Activated CD4-positive, CD25-positive, alpha-beta regulatory T cell treated with anti-CD3 and anti-CD28 coated beads, Interleukin-2, amount 50 U/mL, for 16 hours (primary cell): Measurements from ENCODE around the gene ASTN2.

Experiments
- DNase-seq: peaks from one replicate; pipeline ENCODE4 v3.0.0-alpha.2; 2020; ENCODE audit warnings: low read depth, low spot score

ASTN2 gene

GRCh38 chr9:117121316-117121715, 293.5 kb downstream of the ASTN2 start:
- no peak for DNase-seq

GRCh38 chr9:117120061-117120460, 294.8 kb downstream of the ASTN2 start:
- DNase-seq: no peak

DNA sequence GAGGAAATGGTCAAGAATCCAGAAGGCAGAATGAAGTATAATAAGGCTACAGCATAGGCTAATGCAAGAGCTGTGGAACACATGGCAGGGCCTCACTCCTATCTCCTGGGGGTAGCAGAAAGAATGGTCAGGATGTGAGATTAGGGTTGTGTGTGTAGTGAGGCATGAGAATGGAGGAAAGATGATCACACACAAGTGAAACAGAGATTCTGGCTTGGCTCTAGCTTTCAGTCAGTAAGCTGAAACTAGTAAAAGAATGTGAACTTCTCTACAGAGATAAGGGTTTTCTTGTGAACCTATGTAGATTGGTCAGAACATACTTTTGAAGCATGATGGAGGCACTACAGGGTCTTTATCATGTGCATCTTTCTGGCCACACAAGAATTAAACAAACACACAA, 298.8 kb downstream of the ASTN2 start:
- no peak for DNase-seq

GRCh38 chr9:117114768-117115167, 300.1 kb downstream of the ASTN2 start:
- no peak for DNase-seq

DNA sequence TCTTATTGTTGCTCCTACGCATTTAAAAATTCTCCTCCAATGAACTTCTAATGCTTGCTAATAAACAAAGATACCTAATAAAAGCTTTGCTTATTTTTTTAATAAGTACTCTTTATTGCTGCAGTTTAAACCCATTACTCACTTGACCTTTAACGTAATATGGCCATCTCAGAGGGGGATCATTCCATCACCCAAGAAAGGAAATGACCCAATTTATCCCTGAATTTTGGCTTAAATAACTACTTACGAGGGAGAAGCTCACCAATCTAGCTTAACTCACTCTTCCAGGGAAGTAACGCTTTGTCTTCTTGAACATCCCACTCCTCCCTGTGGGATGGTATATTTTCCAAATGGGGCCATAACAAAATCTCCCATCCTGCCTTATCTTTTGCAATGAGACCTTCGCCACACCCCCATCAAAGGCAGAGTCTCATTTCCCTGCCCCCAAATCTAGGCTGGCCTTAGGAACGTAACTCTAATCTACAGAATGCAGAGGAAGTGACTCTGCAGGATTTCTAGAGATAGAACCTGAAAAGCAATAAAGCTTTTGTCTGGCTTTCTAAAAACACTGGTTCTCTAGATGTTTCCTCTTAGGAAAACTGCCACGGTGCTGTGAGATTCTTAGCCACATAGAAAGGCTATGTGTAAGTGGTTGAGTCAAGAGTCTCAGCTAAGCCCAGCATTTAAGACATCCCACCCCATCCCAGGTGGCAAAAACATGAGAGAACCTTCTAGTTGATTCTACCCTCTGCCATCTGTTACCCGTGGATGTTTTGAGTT, 310.0 kb downstream of the ASTN2 start:
- no peak for DNase-seq

DNA sequence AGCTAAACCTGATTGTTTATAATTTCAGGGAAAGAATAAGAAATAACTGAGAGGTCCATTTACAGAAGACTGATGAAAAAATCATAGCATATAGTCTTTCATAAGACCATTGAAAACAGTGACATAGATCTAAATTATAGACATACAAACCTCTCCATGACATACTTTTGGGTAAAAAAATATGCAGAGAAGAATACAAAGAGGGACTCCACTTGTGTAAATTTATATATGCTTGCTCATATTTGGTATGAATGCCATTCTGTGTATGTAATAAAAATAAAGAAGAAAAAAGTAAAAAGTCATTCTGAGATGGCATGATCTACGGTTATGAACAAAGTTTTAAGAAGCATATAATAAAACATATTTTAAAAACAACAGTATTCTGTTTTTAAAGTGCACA, 310.7 kb downstream of the ASTN2 start:
- DNase-seq: no peak

GRCh38 chr9:117103438-117104110, 311.3 kb downstream of the ASTN2 start:
- no peak for DNase-seq

DNA sequence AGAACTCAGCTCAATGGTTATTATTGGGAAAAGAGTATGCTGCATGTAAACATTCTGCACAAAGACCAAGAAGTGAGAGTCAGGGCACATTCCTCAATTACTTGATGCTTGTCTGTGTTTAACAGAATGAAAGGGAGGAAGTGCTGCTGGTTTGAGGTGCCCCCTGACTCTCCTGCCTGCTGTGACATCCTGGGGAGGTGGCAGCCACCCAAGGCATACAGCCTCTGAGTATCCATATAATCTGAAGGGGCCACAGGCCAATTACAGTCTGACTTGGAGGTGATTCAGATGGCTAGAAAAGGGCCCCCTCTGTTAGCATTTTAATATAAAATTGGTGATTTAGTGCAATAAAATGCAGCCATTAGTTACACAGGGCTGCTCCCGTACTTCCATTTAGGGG, 313.8 kb downstream of the ASTN2 start:
- DNase-seq: no peak

DNA sequence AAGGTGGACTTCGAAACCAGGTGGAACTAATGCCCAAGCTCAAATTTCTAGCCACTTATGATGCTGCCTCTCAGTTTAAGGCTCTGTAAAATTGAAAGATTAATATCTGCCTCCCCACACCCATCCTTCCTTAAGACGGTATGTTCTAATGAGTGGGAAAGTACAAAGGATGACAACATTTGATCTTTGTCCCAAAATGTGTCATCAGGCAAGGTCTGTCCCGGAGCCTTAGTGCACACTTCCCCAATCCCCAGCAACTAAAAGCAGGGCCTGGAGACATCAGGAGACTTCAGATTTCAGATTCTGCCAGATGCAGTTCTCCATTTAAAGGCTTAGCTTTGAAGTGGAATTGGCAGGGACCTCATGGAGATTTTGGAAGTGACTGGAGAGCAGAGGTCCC, 316.5 kb downstream of the ASTN2 start:
- no peak for DNase-seq

GRCh38 chr9:117097761-117098160, 317.1 kb downstream of the ASTN2 start:
- DNase-seq: no peak

GRCh38 chr9:117096138-117096537, 318.7 kb downstream of the ASTN2 start:
- DNase-seq: no peak

DNA sequence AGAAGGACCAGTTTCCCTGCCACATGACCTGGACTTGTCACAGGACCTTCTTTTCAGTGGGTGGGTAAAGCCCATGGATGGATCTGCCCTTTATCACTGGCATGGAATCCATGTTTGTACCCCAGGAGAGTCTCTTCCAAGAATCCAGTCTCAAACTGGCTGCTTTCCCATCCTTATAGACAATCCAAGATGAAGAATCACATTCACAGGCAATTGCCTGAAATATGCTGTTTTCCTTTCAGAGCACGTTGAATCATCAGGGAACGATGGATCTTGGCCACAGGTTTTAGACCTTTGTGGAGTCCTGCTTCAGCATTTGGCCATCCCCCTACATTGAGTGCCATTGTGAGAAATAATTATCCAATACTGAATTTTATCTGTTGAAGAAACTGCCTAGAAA, 319.8 kb downstream of the ASTN2 start:
- DNase-seq: no peak

DNA sequence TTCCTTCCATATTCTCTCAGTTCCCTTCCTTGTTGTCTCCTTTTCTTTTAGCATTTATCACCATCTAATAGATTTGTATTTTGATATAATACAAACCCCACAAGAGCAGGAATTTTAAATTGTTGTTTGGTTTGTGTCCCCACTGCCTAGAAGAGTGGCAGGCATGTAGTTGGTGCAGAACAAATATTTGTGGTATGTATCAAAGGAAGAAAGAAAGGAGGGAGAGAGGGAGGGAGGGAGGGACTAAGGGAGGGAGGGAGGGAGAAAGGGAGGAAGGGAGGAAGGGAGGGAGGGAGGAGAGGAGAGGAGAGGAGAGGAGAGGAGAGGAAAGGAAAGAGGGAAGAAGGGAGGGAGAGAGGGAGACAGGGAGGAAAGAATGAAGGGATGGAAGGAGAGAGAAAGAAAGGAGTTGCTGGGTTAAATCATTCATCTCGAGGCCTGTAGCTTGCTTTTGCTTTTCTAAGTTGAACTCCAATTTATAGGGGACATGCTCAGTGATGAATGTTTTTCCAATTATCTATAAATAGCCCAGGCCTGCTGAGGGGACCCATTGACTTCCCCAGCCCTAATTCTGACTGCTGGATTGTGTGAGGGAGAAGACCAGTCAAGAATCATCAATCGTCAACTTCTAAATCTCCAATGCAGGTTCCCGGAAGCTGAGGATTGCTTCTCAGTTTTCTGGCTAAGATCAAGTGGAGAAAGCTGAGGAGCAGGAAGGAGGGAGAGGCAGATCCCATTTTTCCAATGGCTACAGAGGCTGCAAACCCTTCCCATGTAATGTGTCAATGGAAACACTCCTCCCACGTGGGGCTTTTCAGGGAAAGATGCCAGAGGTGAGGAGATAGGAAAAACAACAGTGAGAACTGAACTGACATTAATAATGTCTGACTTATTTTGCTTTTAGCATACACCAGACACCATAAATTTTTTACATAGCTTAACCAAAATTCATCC, 320.7 kb downstream of the ASTN2 start:
- DNase-seq: no peak

DNA sequence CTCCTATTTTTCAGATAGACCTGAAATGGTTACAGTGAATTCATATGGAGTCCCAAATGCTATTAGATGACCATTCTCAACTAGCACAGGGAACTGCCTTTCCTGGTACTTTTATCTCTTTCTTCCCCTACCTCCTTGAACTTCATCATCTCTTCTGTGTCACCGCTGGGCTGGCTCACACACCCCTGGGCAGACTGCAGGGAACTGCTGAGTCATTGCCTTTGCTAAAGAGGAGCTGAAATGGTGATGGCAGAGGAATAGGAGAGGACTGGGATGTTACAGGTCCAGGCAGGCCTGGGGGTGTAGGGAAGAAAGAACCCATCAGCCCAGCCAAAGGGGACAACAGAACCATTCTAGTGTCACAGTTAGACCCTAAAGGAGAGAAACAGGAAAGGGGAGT, 322.3 kb downstream of the ASTN2 start:
- DNase-seq: no peak

DNA sequence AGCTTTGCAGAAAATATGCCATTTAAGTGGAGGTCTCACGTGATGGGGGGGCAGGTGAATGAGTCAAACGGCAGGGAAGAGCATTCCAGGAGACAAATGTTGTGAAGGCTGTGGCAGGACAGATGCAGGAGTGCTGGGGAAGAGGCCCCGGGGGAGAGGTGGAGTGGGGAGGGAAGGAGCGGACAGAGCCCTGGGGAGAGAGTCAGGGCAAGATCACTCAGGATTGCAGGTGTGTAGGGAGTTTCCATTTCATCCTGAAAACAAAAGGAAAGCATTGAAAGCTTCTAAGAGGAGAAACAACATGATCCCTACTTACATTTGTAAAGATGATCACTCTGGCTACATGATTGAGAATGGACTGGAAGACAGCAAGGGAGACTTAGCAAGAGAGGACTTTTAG, 323.3 kb downstream of the ASTN2 start:
- DNase-seq: no peak

DNA sequence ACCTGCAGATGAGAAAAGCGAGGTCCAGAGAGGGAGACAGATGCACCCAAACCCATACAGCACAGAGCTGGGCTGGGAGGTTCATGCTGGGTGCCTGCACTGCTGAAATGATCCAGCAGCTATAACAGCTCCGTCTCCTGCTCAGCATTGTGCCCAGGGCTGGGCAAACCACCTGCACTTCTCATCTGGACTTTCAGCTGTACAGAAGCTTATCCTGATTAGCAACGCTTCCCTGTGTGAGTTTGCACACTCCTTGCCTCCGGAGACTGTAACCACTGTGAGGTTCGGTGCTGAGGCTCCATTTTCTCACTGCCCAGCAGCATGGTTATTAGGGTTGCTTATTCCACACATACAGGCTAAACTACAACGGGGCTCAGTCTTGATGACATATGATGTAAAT, 326.1 kb downstream of the ASTN2 start:
- DNase-seq: no peak

GRCh38 chr9:117088140-117088539, 326.7 kb downstream of the ASTN2 start:
- DNase-seq: no peak

- no peak for DNase-seq
These were observed 330.6 kb downstream of the ASTN2 start for GRCh38 chr9:117084221-117084620.

DNA sequence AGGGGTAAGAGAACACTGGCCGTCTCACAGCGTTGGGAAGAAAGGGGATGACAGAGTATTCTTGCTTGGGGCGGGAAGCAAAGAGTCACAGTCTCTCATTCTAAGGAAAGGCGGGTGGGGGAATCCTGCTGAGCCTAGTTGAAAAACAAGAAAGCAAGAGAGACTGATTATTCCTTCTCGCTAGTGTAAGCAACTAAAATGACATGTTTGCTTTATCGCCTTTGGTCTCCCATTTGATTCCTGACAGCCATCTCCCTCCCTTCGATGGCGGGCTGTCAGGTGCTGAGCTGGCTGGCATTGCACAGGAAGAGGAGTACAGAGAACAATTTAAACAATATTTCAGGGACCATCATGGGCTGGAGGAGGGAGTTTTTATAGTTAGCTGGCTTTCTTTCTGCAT, 331.3 kb downstream of the ASTN2 start:
- no peak for DNase-seq

DNA sequence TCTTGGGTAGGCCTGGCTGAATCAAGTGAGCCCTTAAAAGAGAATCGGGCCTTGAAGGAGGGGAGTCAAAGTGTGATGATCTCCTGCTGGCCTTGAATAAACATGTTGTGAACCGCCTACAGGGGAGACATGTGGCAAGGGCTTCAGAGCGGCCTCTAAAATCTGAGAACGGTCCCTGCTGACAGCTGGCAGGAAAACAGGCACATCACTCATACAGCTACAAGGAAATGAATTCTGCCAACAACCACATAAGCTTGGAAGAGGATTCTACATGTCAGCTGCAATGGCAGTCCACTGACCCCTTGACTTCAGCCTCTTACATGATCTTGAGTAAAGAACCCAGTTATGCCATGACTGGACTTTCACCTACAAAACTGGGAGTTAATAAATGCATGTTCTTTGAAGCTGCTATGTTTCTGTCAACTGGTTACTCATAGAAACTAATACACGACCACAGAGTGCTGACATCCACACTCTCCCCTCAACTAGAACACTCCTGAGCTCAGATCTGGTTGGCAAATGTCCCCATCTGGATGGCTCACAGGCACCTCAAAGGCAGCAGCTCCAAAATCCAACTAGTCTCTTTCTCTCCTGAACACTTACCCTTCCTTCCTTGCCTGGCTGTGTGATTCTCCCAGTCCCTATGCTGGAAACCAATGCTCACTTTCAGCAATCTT, 333.1 kb downstream of the ASTN2 start:
- DNase-seq: no peak

DNA sequence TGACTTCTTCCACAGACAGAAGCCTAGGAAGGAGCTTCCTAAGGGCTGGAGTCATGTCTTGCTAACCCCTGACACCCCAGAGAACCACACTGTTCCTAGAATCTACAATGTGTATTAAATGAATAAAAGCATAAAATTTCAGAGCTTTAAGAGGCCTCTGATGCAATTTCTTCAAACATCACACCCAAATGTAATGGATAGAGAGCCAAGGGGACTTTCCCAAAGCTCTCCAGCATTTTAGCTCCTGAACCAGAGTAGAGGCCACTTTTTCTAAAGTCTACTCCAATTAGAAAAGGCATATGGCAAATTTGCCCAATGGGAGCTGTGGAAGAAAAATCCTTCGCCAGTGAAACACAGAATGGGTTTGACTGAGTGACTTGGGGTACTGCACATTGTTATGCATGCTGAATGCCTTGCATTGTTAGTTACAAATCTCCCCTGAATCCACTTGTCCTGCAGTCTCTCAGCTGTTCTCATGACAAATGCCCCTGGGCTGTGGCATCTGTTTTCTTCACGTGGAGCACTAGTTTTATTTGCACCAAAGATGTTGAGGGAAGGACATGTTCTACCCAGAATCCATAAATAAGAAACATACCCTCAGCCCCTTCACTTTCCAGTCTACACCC, 334.0 kb downstream of the ASTN2 start:
- DNase-seq: no peak
